ENCODE results near the gene FGFR2.

Gene FGFR2

GRCh38 chr10:121556455-121556854, 41.8 kb downstream of the FGFR2 start:
- TF ChIP-seq EGR1 (IDR thresholded peaks at IDR 0.05) (no peak), ZBTB7A (IDR thresholded peaks at IDR 0.05; ENCODE audit: low read depth) (no peak), USF1 (IDR thresholded peaks at IDR 0.05) (no peak), YY1 (IDR thresholded peaks at IDR 0.05; ENCODE audit: low read depth) (no peak), TEAD4 (IDR thresholded peaks at IDR 0.05) (no peak), CREB1 (IDR thresholded peaks at IDR 0.05; ENCODE audit: low read depth) (no peak), FOXM1 (IDR thresholded peaks at IDR 0.05; ENCODE audit: borderline replicate concordance, low read depth) (no peak), CEBPB (IDR thresholded peaks at IDR 0.05) (no peak), NFIC (IDR thresholded peaks at IDR 0.05) (no peak), TAF1 (IDR thresholded peaks at IDR 0.05; ENCODE audit: low read depth) (no peak), RAD21 (IDR thresholded peaks at IDR 0.05; ENCODE audit: low read depth) (no peak), MAX (IDR thresholded peaks at IDR 0.05) (no peak), EP300 (IDR thresholded peaks at IDR 0.05; ENCODE audit: borderline replicate concordance) (no peak), TCF12 (IDR thresholded peaks at IDR 0.05; ENCODE audit: low read depth) (no peak), REST (IDR thresholded peaks at IDR 0.05; ENCODE audit: low read depth) (no peak)

- TF ChIP-seq REST (IDR thresholded peaks at IDR 0.05; ENCODE audit: low read depth) = no peak
- peak; percentile 73 for TF ChIP-seq CEBPB (IDR thresholded peaks at IDR 0.05)
- TF ChIP-seq TEAD4 (IDR thresholded peaks at IDR 0.05) = peak; percentile 98
- 0 out of 2 replicates have a peak, but pooled peaks have one; percentile 46 for TF ChIP-seq USF1 (IDR thresholded peaks at IDR 0.05)
- TF ChIP-seq RAD21 (IDR thresholded peaks at IDR 0.05; ENCODE audit: low read depth) = peak; percentile 19; the same call in 1 of the 2 replicates
- TF ChIP-seq YY1 (IDR thresholded peaks at IDR 0.05; ENCODE audit: low read depth) = peak; percentile 59
- TF ChIP-seq CREB1 (IDR thresholded peaks at IDR 0.05; ENCODE audit: low read depth) = no peak
- no peak for TF ChIP-seq EGR1 (IDR thresholded peaks at IDR 0.05)
- TF ChIP-seq EP300 (IDR thresholded peaks at IDR 0.05; ENCODE audit: borderline replicate concordance) = peak; percentile 84
- peak; percentile 76; the same call in 1 of the 2 replicates for TF ChIP-seq FOXM1 (IDR thresholded peaks at IDR 0.05; ENCODE audit: borderline replicate concordance, low read depth)
- peak; percentile 54; the same call in 1 of the 2 replicates for TF ChIP-seq ZBTB7A (IDR thresholded peaks at IDR 0.05; ENCODE audit: low read depth)
- TF ChIP-seq TAF1 (IDR thresholded peaks at IDR 0.05; ENCODE audit: low read depth) = peak; percentile 22; the same call in 1 of the 2 replicates
- TF ChIP-seq MAX (IDR thresholded peaks at IDR 0.05) = peak; percentile 91
- peak; percentile 93 for TF ChIP-seq TCF12 (IDR thresholded peaks at IDR 0.05; ENCODE audit: low read depth)
- TF ChIP-seq NFIC (IDR thresholded peaks at IDR 0.05) = peak; percentile 97
Measured at GRCh38 chr10:121553511-121554264, 44.6 kb downstream of the FGFR2 start.

- no peak for TF ChIP-seq REST (IDR thresholded peaks at IDR 0.05; ENCODE audit: low read depth)
- no peak for TF ChIP-seq MAX (IDR thresholded peaks at IDR 0.05)
- no peak for TF ChIP-seq TEAD4 (IDR thresholded peaks at IDR 0.05)
- no peak for TF ChIP-seq TCF12 (IDR thresholded peaks at IDR 0.05; ENCODE audit: low read depth)
- TF ChIP-seq YY1 (IDR thresholded peaks at IDR 0.05; ENCODE audit: low read depth) = no peak
- TF ChIP-seq EGR1 (IDR thresholded peaks at IDR 0.05) = no peak
- TF ChIP-seq TAF1 (IDR thresholded peaks at IDR 0.05; ENCODE audit: low read depth) = no peak
Measured at GRCh38 chr10:121552746-121553145, 45.5 kb downstream of the FGFR2 start.

All from Ishikawa (cell line).